ENCODE results near the gene PEPD.

DNA sequence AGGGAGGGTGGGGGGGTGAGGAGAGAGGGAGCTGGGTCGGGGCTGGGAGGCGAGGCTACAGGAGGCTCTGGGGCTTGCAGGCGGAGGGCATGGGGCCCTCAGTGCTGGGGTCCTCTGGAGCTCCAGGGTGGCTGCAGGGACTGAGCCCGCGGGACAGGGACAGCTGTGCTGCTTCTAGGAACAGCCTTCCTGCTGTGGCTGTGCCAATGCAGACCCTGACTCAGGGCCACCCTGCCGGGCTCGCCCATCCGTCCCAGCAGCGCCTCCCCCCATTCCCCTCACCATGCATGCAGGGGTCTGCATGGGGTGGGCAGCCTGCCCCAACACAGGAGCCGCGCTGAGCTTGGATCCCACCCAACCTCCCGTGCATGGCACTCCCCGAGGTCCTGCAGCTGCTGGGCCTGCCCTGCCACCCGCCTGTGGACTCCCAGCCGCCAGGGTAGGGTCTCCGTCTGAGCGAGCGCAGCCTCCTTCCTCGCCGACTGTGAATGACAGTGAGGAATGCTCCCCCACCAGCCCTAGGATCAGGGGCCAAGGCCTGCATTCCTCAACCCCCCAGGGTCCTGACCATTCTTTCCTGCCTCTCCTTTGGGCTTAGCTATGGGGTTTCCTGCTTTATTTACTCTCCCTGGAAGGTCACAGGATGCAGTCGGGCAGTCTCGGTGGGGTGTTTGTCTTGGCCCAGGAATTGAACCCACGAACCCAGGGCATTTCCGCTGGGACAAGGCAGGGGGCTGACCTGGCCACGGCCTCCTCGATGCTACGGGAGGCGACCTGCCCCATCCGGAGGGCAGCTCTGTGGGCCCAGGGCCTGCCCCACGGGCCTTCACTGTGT lies 124.7 kb downstream of the PEPD start:
- TF ChIP-seq CEBPB (IDR thresholded peaks at IDR 0.05; ENCODE audit: borderline replicate concordance in 1 of 2, low read depth in 2 of 2, low read length in 2 of 2) (no peak), CTCF (IDR thresholded peaks at IDR 0.05 in 2 of 3, conservative IDR thresholded peaks at IDR 0.05 in 1 of 3; ENCODE audit: control insufficient read depth in 2 of 3, extremely low read depth in 1 of 3, insufficient read depth in 1 of 3, low read depth in 3 of 3, low read length in 3 of 3) (no peak)
